Activated naive CD4-positive, alpha-beta T cell treated with Interleukin-2 at 50 U/mL for 16 hours (primary cell): ENCODE results near the gene OPCML.

Experiments
- DNase-seq: peaks from one replicate; pipeline ENCODE4 v3.0.0-alpha.2; 2020

The OPCML gene

DNA sequence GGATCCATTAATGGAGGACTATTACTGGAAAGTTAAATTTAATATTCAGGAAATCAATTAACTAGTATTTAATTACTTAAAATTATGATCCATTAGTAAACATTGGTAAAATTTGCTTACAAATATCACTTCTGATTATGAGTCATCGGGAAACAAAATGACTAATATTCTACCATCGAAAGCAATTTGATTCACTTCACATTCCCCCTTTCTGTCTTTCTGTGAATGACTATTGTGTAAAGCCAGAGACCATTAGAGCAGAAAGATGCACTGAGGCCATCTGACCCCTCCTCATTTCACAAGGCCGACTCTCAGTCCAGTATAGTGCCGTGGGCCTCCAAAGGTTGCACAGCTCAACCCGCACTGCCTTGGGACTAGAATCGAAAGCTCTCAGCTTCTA lies 619.0 kb downstream of the OPCML start:
- DNase-seq = no peak

DNA sequence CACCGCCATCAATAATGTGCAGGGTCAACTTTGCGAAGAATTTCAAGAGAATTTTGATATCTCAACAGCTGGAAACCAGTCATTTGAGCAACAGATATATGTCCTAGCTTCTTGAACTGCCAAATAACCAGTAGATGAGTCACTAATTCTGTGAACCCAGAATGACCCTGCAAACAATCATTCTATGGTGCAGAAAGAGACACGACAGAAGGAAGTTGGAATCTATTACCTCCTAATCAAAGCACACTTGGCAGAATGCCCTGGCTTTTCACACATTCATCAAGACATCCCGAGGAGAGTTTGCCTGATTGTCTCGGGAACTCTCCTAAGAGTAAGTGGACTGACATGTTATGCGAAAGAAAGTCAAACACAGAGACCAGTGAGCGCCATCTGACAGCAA lies 621.1 kb downstream of the OPCML start:
- no peak for DNase-seq

GRCh38 chr11:132910011-132910760 lies 622.1 kb downstream of the OPCML start:
- no peak for DNase-seq

DNA sequence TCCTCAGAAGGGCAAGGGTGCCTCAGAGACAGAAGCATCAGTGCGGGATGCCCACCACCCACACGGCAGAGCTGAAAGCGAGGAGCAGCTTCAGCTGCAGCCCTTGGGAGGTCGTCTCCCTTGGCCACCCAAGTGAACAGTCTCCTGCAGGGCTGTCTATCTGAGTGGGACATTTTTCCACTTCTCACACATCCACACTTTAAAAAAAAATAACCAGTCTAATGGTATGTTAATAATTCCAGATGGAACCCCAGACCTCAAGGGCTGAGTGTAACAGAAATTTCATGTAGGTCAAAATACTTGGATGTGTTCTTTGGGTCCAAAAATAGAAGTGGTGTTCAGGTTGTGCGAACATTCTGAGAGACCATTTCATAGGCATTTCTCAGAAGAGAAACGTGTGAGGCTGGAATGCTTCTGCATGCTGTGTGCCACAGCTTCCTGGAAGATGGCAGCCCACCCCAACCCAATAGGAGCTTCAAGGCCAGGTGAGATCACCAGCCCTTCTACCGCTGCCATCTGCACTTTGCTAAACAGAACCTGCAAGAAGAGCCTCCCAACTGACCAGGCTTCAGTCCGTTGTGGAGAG lies 623.2 kb downstream of the OPCML start:
- no peak for DNase-seq

DNA sequence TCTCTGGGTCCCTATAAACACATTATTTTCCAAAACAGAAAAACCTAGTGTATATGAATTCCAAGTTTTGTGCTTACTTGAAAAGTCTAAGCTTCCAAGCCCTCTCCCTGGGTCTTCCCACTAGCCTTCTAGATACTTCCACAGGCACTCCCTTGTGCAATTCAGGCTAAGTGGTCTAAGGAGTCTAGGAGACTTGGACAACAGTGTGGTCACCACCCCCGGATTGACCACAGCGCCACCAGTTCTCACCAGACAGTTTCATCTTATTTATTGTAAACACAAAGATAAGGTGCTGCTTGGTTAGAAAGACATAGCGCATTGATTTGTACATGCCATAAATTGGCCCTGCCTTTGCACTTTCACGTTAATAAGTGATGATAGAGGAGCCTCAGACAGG lies 623.9 kb downstream of the OPCML start:
- DNase-seq = no peak

DNA sequence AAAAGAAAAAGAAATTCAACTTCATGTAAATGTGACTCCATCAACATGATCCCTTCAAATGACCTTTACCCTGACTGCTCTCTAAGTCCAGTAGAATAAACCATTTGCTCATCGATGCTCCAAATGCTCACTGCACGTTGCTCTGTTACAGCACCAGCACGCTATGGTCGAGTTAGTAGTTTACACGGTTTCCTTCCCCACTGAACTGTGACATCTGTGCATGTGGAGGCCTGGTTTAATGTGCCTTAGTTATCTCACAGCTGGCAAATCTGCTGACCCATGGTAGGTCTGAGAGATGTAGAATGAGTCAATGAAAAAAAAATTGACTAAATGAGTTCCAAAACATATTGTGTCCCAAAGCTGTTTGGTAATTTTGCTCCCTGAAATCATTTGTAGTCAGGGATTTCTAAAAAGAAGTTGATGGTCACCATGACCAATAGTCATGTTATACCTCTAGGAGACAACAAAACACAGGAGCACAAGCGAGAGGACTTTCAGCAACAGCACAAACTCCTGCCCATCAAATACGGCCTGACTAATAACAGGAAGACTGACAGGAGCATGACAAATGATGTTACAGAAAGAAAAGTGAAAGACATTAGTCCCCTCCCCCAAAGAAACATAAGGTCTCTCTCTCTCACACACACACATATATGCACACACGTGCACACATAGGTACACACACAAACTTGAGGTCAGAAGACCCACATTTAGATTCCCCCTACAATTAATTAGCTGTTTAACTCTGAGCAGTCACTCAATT lies 624.5 kb downstream of the OPCML start:
- no peak for DNase-seq

DNA sequence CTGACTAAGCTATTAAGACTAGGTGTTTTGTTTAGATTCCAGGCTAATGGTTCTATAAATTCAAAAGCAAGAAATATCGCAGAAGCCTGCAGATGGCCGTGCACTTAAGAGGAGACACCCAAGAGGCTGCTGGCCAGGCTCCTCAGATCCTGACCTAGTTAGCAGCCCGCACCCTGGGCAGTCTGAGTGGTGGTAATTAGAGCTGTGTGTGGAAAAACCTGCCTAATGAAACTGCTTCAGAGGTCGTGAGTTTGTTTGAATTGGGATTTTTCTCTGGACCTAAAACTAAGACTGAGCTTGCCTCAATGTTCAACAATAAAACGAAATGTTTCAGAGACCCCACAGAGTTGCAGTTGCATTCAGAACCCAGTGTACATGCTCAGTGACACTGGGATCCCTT lies 627.7 kb downstream of the OPCML start:
- no peak for DNase-seq

GRCh38 chr11:132904091-132904490 lies 628.2 kb downstream of the OPCML start:
- DNase-seq = no peak

DNA sequence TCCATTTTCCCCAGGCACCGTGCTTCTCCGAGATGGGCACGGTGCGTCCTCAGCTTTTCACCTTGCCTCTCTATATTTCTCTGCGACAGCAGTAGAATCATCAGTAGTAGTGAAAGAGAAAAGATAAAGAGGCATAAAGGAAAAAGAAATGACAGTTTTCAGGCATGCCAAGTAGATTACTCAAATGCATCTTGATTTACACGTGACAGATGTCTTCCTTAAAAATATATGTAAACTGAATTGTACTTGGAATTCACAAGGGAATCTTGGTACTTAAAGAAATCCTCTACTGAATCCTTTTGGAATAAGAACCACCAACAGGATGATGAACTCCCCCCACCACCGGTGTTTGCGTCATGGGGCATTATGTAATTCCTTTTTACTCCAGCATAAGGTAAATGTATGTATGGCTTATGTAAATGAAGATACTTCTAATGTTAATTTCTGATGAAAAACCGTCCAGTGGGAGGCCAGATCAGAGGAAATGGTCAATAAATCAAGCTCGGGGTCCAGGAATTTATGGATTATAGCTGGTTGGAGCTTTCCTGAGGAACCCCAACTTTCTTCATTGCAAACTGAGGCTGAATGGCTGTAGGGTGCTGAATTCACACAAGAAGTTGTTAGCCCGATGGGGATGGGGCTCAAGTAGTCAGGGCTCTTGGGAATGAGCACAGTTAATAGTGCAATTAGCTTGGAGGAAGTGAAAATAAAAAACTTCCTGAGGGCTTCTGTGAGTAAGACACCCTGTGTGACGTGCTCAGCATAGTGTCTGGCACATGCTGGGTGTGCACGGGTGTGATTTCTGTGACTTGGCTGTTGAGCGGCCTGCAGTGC lies 630.4 kb downstream of the OPCML start:
- DNase-seq = no peak

DNA sequence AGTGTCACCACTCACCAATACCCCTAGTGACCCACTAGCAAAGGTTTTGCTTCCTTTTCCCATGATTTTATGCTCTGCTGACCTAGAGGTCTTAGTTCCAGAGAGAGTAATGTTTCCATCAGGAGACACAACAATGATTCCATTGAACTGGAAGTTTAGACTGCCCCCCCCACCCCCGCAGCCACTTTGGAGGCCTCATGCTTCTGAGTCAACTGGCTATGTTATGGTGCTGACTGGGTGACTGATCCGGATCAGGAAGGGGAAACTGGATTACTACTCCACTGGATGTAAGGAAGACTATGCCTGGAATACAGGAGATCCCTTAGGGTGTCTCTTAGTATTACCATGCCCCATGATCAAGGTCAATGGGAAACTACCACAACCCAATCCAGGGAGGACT lies 633.6 kb downstream of the OPCML start:
- DNase-seq = no peak

DNA sequence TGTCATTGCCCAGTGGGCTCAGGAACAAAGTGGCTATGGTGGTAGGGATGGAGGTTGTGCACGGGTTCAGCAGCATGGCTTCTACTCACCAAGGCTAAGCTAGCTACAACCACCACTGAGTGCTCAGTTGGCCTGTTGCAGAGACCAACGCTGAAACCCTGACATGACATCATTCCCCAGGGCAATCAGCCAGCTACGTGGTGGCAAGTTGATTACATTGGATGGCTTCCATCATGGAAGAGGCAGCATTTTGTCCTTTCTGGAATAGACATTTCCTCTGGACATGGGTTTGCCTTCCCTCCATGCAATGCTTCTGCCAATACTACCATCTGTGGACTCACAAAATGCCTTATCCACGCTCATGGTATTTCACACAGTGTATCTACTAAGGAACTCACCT lies 634.3 kb downstream of the OPCML start:
- no peak for DNase-seq

- DNase-seq = no peak
These were observed 637.0 kb downstream of the OPCML start for GRCh38 chr11:132895340-132895739.

GRCh38 chr11:132894606-132895005 lies 637.7 kb downstream of the OPCML start:
- no peak for DNase-seq

DNA sequence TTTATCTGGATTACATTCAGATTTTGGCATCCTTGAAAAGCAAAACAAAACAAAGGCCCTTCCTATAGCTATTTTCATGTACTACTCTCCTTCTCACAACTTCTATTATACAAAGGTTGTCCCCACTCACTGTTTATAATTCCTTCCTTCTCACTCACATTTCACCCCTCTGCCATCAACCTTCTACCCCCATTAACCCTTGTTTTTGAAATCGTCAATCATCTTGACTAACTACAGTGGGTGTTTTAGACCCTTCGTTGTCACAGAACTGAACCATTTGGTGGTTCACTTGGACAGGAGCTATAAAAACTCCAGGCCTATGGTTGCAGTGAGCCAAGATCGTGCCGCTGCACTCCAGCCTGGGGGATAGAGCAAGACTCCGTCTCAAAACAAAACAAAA lies 639.4 kb downstream of the OPCML start:
- DNase-seq = no peak

DNA sequence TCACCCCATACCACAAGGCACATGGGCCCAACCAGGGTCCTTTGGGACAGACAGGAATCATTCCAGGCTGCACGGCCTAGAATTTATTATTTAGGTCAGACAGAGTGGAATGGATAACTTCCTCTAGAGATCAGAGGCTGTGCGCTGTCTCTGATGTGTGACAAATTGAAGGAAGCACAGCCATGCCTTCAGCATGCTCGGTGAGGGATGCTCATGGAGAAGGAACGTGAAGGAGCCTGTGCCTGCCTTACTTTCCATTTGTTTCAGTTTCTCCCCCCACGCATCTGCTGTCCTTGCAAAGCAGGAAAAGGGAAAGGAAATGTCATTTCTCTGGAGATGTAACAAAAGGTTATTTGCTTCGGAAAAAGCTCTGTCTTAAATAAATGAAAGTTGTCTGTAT lies 644.1 kb downstream of the OPCML start:
- no peak for DNase-seq

GRCh38 chr11:132886335-132886734 lies 646.0 kb downstream of the OPCML start:
- DNase-seq = no peak

DNA sequence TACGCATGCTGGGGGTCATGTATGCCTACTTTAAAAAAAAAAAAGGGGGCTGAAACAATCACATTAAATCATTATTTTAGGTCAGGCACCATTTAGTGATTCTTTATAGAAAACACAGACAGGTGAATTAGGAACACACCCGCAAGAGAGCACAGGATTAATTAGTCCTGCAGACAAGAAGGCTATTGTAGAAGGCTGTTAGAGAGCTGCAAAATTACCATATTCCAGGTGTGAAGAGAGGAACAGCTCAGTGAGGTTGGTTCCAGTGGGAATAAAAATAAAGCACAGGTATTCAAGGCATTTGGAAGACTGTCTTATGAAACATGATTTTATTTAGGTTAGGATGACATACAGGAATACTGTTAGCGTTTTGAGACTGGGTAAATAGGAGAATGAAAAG lies 649.1 kb downstream of the OPCML start:
- DNase-seq = no peak

DNA sequence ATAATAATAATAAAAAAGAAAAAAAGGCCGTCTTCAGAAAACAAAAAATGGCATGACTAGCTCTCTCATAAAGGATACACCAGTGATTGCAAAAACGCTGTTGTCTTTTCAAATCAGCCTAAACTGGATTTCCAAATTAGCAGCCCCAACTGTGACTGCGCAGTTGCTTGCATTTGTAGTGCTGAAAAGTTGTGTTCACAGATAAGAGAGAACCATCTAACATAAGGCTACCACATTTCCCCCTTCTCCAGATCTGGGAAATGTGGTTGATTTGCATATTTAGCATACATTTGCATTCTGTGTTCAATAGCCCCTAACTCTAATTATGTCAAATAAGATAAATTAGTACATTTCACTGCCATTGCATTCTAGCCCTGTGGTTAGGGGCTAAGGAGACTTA lies 650.7 kb downstream of the OPCML start:
- no peak for DNase-seq

GRCh38 chr11:132878111-132878510 lies 654.2 kb downstream of the OPCML start:
- DNase-seq = no peak

DNA sequence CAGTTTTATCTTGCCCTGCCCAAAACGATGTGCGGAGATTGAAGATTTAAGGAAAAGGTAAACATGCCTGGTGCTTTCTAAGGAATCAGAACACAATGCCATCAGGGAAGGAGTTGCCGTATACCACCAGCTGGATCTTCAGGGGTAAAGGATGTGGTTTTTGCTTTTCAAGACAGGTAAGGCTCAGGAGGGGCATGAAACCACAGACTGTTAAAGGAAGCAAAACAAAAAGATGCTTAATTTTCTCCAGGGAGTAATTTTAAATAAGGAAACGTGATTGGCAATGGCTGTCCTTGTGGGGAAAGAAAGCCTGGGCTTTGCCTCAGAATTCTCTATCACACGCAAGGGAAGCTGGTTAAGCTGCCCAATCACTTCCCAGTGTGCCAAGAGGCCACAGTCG lies 655.6 kb downstream of the OPCML start:
- no peak for DNase-seq

- DNase-seq = no peak
These were observed 656.1 kb downstream of the OPCML start for GRCh38 chr11:132876239-132876638.

GRCh38 chr11:132874638-132875037 lies 657.7 kb downstream of the OPCML start:
- no peak for DNase-seq

GRCh38 chr11:132873841-132874240 lies 658.5 kb downstream of the OPCML start:
- DNase-seq = no peak
